K562 (cell line): Measurements from ENCODE around the gene ASS1. TPM values are rescaled to one million over a fixed set of nuclear protein-coding genes. Genes with fewer than 3 reads are reported as not detected.

ENCODE experiments used
- ATAC-seq: fragments of 200-7000 bp; cut with Tn5 transposase; 3 replicates; pipeline ENCODE4 v1.9.1; 2020; ENCODE audit warnings: moderate library complexity
- BruUV-seq: library from RNA; stranded (reverse); fragments of 400-500 nt; replicated peaks from 2 replicates; lab custom pipeline; 2021; lab: Mats Ljungman, UMichigan
- CTCF ChIA-PET: fragments of 300-600 bp; formaldehyde crosslinking; extraction: SDS; loops from one replicate; lab custom pipeline; 2021; ENCODE audit warnings: low intra/inter-chr PET ratio; lab: Yijun Ruan, JAX
- POLR2A ChIA-PET: fragments of 300-600, 350-650 bp; sonication (Branson Sonifier 250); formaldehyde crosslinking; extraction: SDS; loops from one replicate; lab custom pipeline; 2021; ENCODE audit warnings: antibody characterized with exemption, inconsistent platforms; lab: Yijun Ruan, JAX
- DNase-seq, 4 experiments: peaks; one replicate each; pipeline versions ENCODE4 v3.0.0 to v3.0.0-alpha.2; 2011 to 2018; ENCODE audit warnings: low spot score in 3 of 4, mixed read lengths in 3 of 4; ENCODE audit errors: extremely low read depth in 1 of 4
- FAIRE-seq: peaks from 2 replicates; lab custom pipeline; 2011; peaks lifted over from hg19 to GRCh38; lab: Jason Lieb, UNC
- H2AFZ ChIP-seq: 2 replicates; pipeline ENCODE4 v1.6.0; 2011; ENCODE audit warnings: low read depth, low read length, control low read depth, inconsistent platforms
- H3K27ac ChIP-seq: fragments of 200-600 bp; 3 replicates; pipeline ENCODE4 v1.8.0; 2011; ENCODE audit warnings: low read depth, mild to moderate bottlenecking, control low read depth, inconsistent platforms, low read length, moderate library complexity, mixed read lengths; ENCODE audit errors: extremely low read depth
- H3K27me3 ChIP-seq, 2 experiments: fragments of 300-600 bp in 1 of 2; 2 replicates in 1 of 2; 3 replicates in 1 of 2; pipeline versions ENCODE4 v1.6.0 to v1.8.0; 2011; ENCODE audit warnings: inconsistent platforms in 2 of 2, low read length in 2 of 2, mild to moderate bottlenecking in 1 of 2, mixed read lengths in 1 of 2, moderate library complexity in 1 of 2; ENCODE audit not compliant: control insufficient read depth in 2 of 2, insufficient read depth in 2 of 2
- H3K36me3 ChIP-seq: fragments of 300-600 bp; 3 replicates; pipeline ENCODE4 v1.8.0; 2011; ENCODE audit warnings: mild to moderate bottlenecking, low read length, inconsistent platforms; ENCODE audit not compliant: control insufficient read depth, insufficient read depth
- H3K4me1 ChIP-seq, 2 experiments: fragments of 200-600 bp in 1 of 2; replicated peaks in 1 of 2; 2 replicates in 1 of 2; 3 replicates in 1 of 2; pipeline versions ENCODE4 v1.5.1 to v1.8.0; 2011; ENCODE audit warnings: inconsistent platforms in 2 of 2, low read length in 2 of 2, mild to moderate bottlenecking in 1 of 2, mixed read lengths in 1 of 2, moderate library complexity in 1 of 2; ENCODE audit not compliant: control insufficient read depth in 2 of 2, insufficient read depth in 2 of 2
- H3K4me2 ChIP-seq: 2 replicates; pipeline ENCODE4 v1.6.1; 2011; ENCODE audit warnings: low read length, control low read depth, inconsistent platforms, mixed read lengths; ENCODE audit not compliant: insufficient read depth
- H3K4me3 ChIP-seq: fragments of 200-600 bp; sonication (generic), shearing (Covaris generic); 2 replicates; pipeline ENCODE4 v1.5.1; 2016; ENCODE audit warnings: control low read depth, inconsistent platforms
- H3K79me2 ChIP-seq: fragments of 200-600 bp; 3 replicates; pipeline ENCODE4 v1.8.0; 2011; ENCODE audit warnings: low read length, inconsistent platforms; ENCODE audit not compliant: control insufficient read depth, insufficient read depth
- H3K9ac ChIP-seq, 2 experiments: 2 replicates each; pipeline versions ENCODE4 v1.6.0 to v1.6.1; 2011; ENCODE audit warnings: low read depth in 2 of 2, low read length in 2 of 2, control low read depth in 1 of 2, inconsistent platforms in 1 of 2, mild to moderate bottlenecking in 1 of 2, mixed read lengths in 1 of 2; ENCODE audit not compliant: insufficient read depth in 1 of 2
- H3K9me1 ChIP-seq: one replicate; pipeline ENCODE4 v1.6.0; 2011; ENCODE audit warnings: inconsistent platforms, mild to moderate bottlenecking, low read length, moderate library complexity; ENCODE audit not compliant: control insufficient read depth, insufficient read depth
- H3K9me3 ChIP-seq: replicated peaks from 2 replicates; pipeline ENCODE4 v1.5.1; 2011; ENCODE audit warnings: low read depth, low read length, inconsistent platforms; ENCODE audit not compliant: control insufficient read depth, insufficient read depth
- H4K20me1 ChIP-seq: replicated peaks from 2 replicates; pipeline ENCODE4 v1.6.1; 2011; ENCODE audit warnings: low read length, inconsistent platforms, mixed read lengths; ENCODE audit not compliant: control insufficient read depth, insufficient read depth
- ETV6 ChIP-seq, 3 experiments: fragments of 150-350 bp in 1 of 3; sonication (generic) in 1 of 3; formaldehyde crosslinking in 1 of 3; IDR thresholded peaks; 2 replicates each; pipeline versions ENCODE4 v1.6.1 to v1.8.0; 2014 to 2022; ENCODE audit warnings: borderline replicate concordance in 2 of 3, low read depth in 2 of 3, antibody characterized with exemption in 1 of 3, low read length in 1 of 3, mild to moderate bottlenecking in 1 of 3, missing genetic modification reagents in 1 of 3
- NR0B1 ChIP-seq: fragments of 450-650 bp; IDR thresholded peaks from one replicate; pipeline ENCODE4 v1.6.1; 2018; ENCODE audit warnings: mild to moderate bottlenecking, moderate library complexity; ENCODE audit not compliant: partially characterized antibody
- PHB2 ChIP-seq: fragments of 450-650 bp; IDR thresholded peaks from 2 replicates; pipeline ENCODE4 v1.6.1; 2017; ENCODE audit warnings: low read depth
- PML ChIP-seq: IDR thresholded peaks from 2 replicates; pipeline ENCODE4 v1.6.1; 2012; ENCODE audit warnings: low read length, inconsistent platforms
- TRIM28 ChIP-seq: fragments of 450-650 bp; IDR thresholded peaks from 2 replicates; pipeline ENCODE4 v1.6.1; 2017
- ZNF316 ChIP-seq: fragments of 450-650 bp; IDR thresholded peaks from 2 replicates; pipeline ENCODE4 v1.6.1; 2016
- WGBS: fragments of 100-300 bp; shearing (Covaris generic); methylation state at CpG from one replicate; pipeline ENCODE4 v1.1.6; 2016; ENCODE audit warnings: low coverage, mixed read lengths; ENCODE audit not compliant: insufficient coverage; ENCODE audit errors: missing lambda C conversion rate; 5-methylcytosine and 5-hydroxymethylcytosine counted together
- in situ Hi-C: fragments of 300-500 bp; cut with MboI; formaldehyde crosslinking; loops from 4 replicates; pipeline ENCODE4 v1.15.0; 2018; ENCODE audit warnings: inconsistent platforms, mixed read lengths
- intact Hi-C: fragments of 100-400 bp; cut with micrococcal nuclease; formaldehyde crosslinking; loops from 2 replicates; pipeline ENCODE4 v1.14.2; 2022
- polyA plus RNA-seq, 8 experiments: library from polyadenylated mRNA; depleted of rRNA in 4 of 8; stranded (reverse) in 5 of 8; unstranded in 3 of 8; fragments of >200 nt; fragmentation: Nextera tagmentation in 2 of 8; fragmentation: Illumina TruSeq in 1 of 8; extraction: Ambion mirVana in 2 of 8; extraction: Trizol in 1 of 8; gene quantifications; 2 replicates each; pipeline versions ENCODE4 v1.2.1 to v1.2.3, GENCODE V29; 2011 to 2014; ENCODE audit warnings: inconsistent platforms in 1 of 8, missing spikeins in 1 of 8
- total RNA-seq, 7 experiments: library from RNA; depleted of rRNA in 6 of 7; stranded (reverse); fragments of >200 nt in 6 of 7; fragmentation: Illumina TruSeq in 2 of 7; extraction: Trizol in 2 of 7; gene quantifications; 2 replicates each; pipeline versions ENCODE4 v1.2.1 to v1.2.3, GENCODE V29; 2011 to 2021; ENCODE audit warnings: low replicate concordance in 1 of 7

The ASS1 gene
- total and polyA plus RNA-seq, 9 of the 15 experiments (the other 6 are each of a cell fraction or from before 2014, with no cell fraction given), result 1.5 to 5.7 (median 3.7) TPM

GRCh38 chr9:130512199-130512598 lies 67.4 kb downstream of the ASS1 start:
- Histone ChIP-seq H3K79me2 (no peaks in the 10 kb centered on the region), H3K9ac (no peak overlapping the region), H3K27ac (no peak overlapping the region), H3K9me1 (no peaks in the 10 kb centered on the region), H3K4me1 (no peaks in the 10 kb centered on the region), H3K9me3 (no peaks in the 10 kb centered on the region), H2AFZ (no peak overlapping the region), H3K36me3 (no peaks in the 10 kb centered on the region), H4K20me1 (no peaks in the 10 kb centered on the region), H3K27me3 (no peaks in the 10 kb centered on the region), H3K4me3 (no peak overlapping the region), H3K4me2 (no peak overlapping the region)
- no peak for FAIRE-seq
- no TSS peak for BruUV-seq
- POLR2A ChIA-PET, result interaction anchor here (0.7 kb wide), 1 partner anchor 36 kb away, joined by 4 read pairs; no protein-coding TSS in a partner anchor
- intact Hi-C loops (no loop called here), in situ Hi-C loops (no loop called here)
- CTCF ChIA-PET, result no interaction called here
- peak; percentile 47; the same call in 1 of the 2 replicates for TF ChIP-seq TRIM28
- TF ChIP-seq PML, result no peak
- no peak for TF ChIP-seq PHB2
- TF ChIP-seq ETV6 (IDR thresholded peaks at IDR 0.05; ENCODE audit: borderline replicate concordance in 1 of 2, low read depth in 2 of 2, low read length in 1 of 2), result no peak
- TF ChIP-seq ETV6 (CRISPR knock-in tag; IDR thresholded peaks at IDR 0.05; ENCODE audit: borderline replicate concordance), result no peak
- no peak for TF ChIP-seq NR0B1
- TF ChIP-seq ZNF316, result peak; percentile 48; the same call in 1 of the 2 replicates
- WGBS, result 42% methylated on average over 4 of the region's 4 CpGs
- ATAC-seq, result no peak
- DNase-seq, result no peak
